Cardiac fibroblast (primary cell): ENCODE results near the gene SARNP.
A peak's percentile ranks its signal among the peaks of the same experiment; 100 is the strongest.

Experiments used
- DNase-seq, 2 donors: peaks; one replicate each; pipeline versions ENCODE4 v3.0.0 to v3.0.0-alpha.2; 2010; ENCODE audit warnings: low read depth in 2 of 2
- H3K4me3 ChIP-seq, 2 donors: replicated peaks in 1 of 2; 1 replicate in 1 of 2; 2 replicates in 1 of 2; pipeline ENCODE4 v1.5.1; 2011; ENCODE audit warnings: low read depth in 2 of 2, low read length in 2 of 2, mild to moderate bottlenecking in 2 of 2, moderate library complexity in 1 of 2
- TF ChIP-seq, protein P1 (sequence below): IDR thresholded peaks from one replicate; pipeline ENCODE4 v1.5.1; 2011; ENCODE audit warnings: low read depth, mild to moderate bottlenecking, low read length, inconsistent platforms

The SARNP gene

DNA sequence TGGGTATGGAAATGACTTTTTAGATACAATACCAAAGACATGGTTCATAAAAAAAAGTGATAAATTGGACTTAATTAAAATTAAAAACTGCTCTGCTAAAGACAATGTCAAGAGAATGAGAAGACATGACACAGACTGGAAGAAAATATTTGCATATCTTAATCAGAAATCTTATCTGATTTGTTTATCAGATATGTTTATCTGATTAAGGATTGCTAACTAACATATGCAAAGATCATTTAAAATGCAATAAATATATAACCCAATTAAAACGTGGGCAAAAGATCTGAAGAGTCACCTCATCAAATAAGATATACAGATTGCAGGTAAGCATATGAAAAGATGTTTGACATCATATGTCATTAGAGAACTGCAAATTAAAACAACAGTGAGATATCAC lies 35.2 kb upstream of the SARNP start:
- no peak for DNase-seq
- TF ChIP-seq, protein P1, sequence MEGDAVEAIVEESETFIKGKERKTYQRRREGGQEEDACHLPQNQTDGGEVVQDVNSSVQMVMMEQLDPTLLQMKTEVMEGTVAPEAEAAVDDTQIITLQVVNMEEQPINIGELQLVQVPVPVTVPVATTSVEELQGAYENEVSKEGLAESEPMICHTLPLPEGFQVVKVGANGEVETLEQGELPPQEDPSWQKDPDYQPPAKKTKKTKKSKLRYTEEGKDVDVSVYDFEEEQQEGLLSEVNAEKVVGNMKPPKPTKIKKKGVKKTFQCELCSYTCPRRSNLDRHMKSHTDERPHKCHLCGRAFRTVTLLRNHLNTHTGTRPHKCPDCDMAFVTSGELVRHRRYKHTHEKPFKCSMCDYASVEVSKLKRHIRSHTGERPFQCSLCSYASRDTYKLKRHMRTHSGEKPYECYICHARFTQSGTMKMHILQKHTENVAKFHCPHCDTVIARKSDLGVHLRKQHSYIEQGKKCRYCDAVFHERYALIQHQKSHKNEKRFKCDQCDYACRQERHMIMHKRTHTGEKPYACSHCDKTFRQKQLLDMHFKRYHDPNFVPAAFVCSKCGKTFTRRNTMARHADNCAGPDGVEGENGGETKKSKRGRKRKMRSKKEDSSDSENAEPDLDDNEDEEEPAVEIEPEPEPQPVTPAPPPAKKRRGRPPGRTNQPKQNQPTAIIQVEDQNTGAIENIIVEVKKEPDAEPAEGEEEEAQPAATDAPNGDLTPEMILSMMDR, result no peak
- no peak overlapping the region for H3K4me3 ChIP-seq

DNA sequence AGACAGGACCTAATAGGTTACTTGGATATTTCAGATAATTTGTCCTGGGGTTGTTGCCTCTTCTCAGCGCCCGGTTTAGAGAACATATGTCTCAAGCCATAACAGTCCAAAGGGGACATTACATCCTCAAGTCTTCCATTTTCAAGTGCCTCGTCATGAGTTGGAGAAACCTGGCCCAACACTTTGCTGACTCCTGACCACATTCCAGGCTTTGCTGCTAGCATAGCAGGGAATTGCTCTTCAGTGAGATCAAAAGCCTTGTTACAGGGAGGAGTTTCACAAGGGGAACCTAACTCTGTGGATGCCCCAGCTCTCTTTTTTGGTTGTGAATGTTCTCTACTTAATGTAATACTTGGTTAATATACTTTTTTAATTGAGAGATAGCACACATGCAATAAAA lies 33.4 kb upstream of the SARNP start:
- TF ChIP-seq, protein P1, result no peak
- peak; percentile 53 to 60 for DNase-seq
- no peak overlapping the region for H3K4me3 ChIP-seq

DNA sequence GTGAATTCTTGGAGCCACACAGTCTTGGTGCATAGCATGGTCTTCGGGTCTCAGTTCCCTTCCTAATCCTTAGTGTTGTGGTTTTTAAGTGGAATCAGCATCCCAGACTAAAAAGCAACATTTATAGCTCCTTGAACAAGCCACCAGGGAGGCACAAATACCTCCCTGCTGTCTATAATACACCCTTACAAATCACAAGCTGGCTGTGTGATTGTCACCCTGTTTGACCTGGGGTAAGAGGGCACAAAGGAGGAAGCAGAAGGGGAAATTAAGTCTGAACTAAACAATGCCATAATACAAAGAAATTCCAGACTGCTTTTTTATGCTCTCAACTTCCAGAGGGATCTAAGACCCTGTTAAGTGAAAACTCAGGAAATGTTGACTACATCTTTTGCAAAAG lies 32.9 kb upstream of the SARNP start:
- DNase-seq, result no peak
- H3K4me3 ChIP-seq, result no peak overlapping the region
- TF ChIP-seq, protein P1, result no peak

- peak in 1 of 2 donors; percentile 47 for DNase-seq
- TF ChIP-seq, protein P1, result no peak
- no peak overlapping the region for H3K4me3 ChIP-seq
Observed at GRCh38 chr12:55849616-55850343, 32.3 kb upstream of the SARNP start.

GRCh38 chr12:55847603-55848291 lies 30.2 kb upstream of the SARNP start:
- peak; percentile 100 for DNase-seq
- TF ChIP-seq, protein P1, result no peak
- H3K4me3 ChIP-seq, result peak overlapping the region in 1 of 2 donors; percentile 28

DNA sequence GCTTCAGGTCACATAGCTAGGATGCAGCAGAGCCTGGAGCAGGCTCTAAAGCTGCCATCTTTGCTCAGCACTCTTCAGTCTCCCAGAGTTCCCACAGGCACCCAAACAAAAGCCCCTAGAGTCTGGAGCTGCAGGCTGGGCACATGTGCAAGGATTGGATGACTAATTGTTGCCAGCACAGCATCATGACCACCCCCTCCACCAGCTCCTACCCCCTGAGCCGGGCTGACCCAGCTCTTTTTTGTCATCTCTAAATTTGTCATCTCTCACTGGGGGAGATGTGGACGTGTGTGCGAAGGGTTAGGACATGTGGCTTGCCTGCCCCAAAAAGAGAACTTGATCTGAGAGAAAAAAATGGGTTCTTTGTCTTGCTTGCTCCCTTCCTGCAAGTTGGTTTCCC lies 29.5 kb upstream of the SARNP start:
- DNase-seq, result peak; percentile 80 to 93
- TF ChIP-seq, protein P1, result no peak
- no peak overlapping the region for H3K4me3 ChIP-seq
